Kasumi-1 (cell line): ENCODE results near the gene ALG14.

Source experiments
- DNase-seq, 2 experiments: peaks; one replicate each; lab custom pipeline; 2025; lab: John Stamatoyannopoulos, UW

ALG14 gene

GRCh38 chr1:94980582-94981574 lies 91.9 kb downstream of the ALG14 start:
- no peak for DNase-seq

- DNase-seq, result no peak
Measured at GRCh38 chr1:94979656-94980581, 92.8 kb downstream of the ALG14 start.

GRCh38 chr1:94979131-94979530 lies 93.6 kb downstream of the ALG14 start:
- no peak for DNase-seq

GRCh38 chr1:94978401-94978800 lies 94.3 kb downstream of the ALG14 start:
- no peak for DNase-seq

GRCh38 chr1:94976971-94977548 lies 95.7 kb downstream of the ALG14 start:
- DNase-seq, result no peak

- DNase-seq, result no peak
Measured at GRCh38 chr1:94974824-94975223, 97.9 kb downstream of the ALG14 start.

- DNase-seq, result no peak
Measured at GRCh38 chr1:94974241-94974640, 98.5 kb downstream of the ALG14 start.

GRCh38 chr1:94973309-94973922 lies 99.3 kb downstream of the ALG14 start:
- no peak for DNase-seq

- DNase-seq, result no peak
Measured at GRCh38 chr1:94971491-94971924, 101.2 kb downstream of the ALG14 start.

GRCh38 chr1:94970783-94971182 lies 102.0 kb downstream of the ALG14 start:
- no peak for DNase-seq

GRCh38 chr1:94969137-94969536 lies 103.6 kb downstream of the ALG14 start:
- no peak for DNase-seq

- DNase-seq, result no peak
Measured at GRCh38 chr1:94966033-94966432, 106.7 kb downstream of the ALG14 start.

- no peak for DNase-seq
Measured at GRCh38 chr1:94963864-94964263, 108.9 kb downstream of the ALG14 start.

GRCh38 chr1:94962409-94963265 lies 110.1 kb downstream of the ALG14 start:
- peak; percentile 32 to 39 for DNase-seq

- no peak for DNase-seq
Measured at GRCh38 chr1:94961988-94962387, 110.8 kb downstream of the ALG14 start.

- DNase-seq, result no peak
Measured at GRCh38 chr1:94961582-94961981, 111.2 kb downstream of the ALG14 start.

- no peak for DNase-seq
Measured at GRCh38 chr1:94958081-94958480, 114.7 kb downstream of the ALG14 start.

- DNase-seq, result no peak
Measured at GRCh38 chr1:94955767-94956632, 116.8 kb downstream of the ALG14 start.
